OCI-LY3 (cell line): ENCODE measurements around the gene GPC4.
"Not testable (repeated sequence)": the region's sequence is repeated elsewhere in the genome, so short reads cannot be mapped to it uniquely, and the experiment has no call there.

Experiments
- H2AFZ ChIP-seq: fragments of 200-600, 300-600 bp; shearing (Covaris generic); 2 replicates; pipeline ENCODE4 v1.6.0; 2014; ENCODE audit warnings: antibody characterized with exemption, low read depth, low read length
- H3K27ac ChIP-seq: fragments of 200-600, 300-600 bp; sonication (generic); 2 replicates; pipeline ENCODE4 v1.5.1; 2014; ENCODE audit warnings: mild to moderate bottlenecking, low read length, moderate library complexity, mixed read lengths
- H3K27me3 ChIP-seq: fragments of 200-600, 300-600 bp; sonication (generic); 2 replicates; pipeline ENCODE4 v1.6.1; 2014; ENCODE audit warnings: low read depth, low read length, mixed read lengths
- H3K36me3 ChIP-seq: fragments of 200-600, 300-600 bp; sonication (generic); replicated peaks from 2 replicates; pipeline ENCODE3; 2014; ENCODE audit warnings: low read depth, low read length, mixed read lengths
- H3K4me1 ChIP-seq: fragments of 300-600, 200-600 bp; sonication (generic); 2 replicates; pipeline ENCODE4 v1.6.1; 2014; ENCODE audit warnings: low read length, mixed read lengths
- H3K4me2 ChIP-seq: fragments of 200-600, 300-600 bp; sonication (generic); 2 replicates; pipeline ENCODE4 v1.6.1; 2014; ENCODE audit warnings: low read length, mixed read lengths
- H3K4me3 ChIP-seq: fragments of 300-600, 200-600 bp; sonication (generic); 2 replicates; pipeline ENCODE4 v1.5.1; 2014; ENCODE audit warnings: antibody characterized with exemption, mild to moderate bottlenecking, low read length, moderate library complexity
- H3K79me2 ChIP-seq: fragments of 300-600, 200-600 bp; shearing (Covaris generic); 2 replicates; pipeline ENCODE4 v1.6.1; 2014; ENCODE audit warnings: mild to moderate bottlenecking, low read length, mixed read lengths
- H3K9ac ChIP-seq: fragments of 300-600, 200-600 bp; shearing (Covaris generic); 2 replicates; pipeline ENCODE4 v1.6.0; 2014; ENCODE audit warnings: mild to moderate bottlenecking, low read length, moderate library complexity
- H3K9me3 ChIP-seq: fragments of 200-600, 300-600 bp; shearing (Covaris generic); 2 replicates; pipeline ENCODE4 v1.6.1; 2014; ENCODE audit warnings: low read length, mixed read lengths; ENCODE audit not compliant: insufficient read depth
- H4K20me1 ChIP-seq: fragments of 200-600, 300-600 bp; sonication (generic); 2 replicates; pipeline ENCODE4 v1.6.1; 2016; ENCODE audit warnings: low read length, mixed read lengths; ENCODE audit not compliant: insufficient read depth
- EZH2phosphoT487 ChIP-seq: fragments of 200-600 bp; shearing (Covaris generic); IDR thresholded peaks from 2 replicates; pipeline ENCODE4 v1.6.1; 2018; ENCODE audit warnings: antibody characterized with exemption, mixed run types, low read depth
- TF ChIP-seq, protein P1 (sequence below): fragments of 200-600, 300-600 bp; sonication (generic); IDR thresholded peaks from 2 replicates; pipeline ENCODE4 v1.5.1; 2014; ENCODE audit warnings: antibody characterized with exemption, low read length, low read depth

Gene GPC4

DNA sequence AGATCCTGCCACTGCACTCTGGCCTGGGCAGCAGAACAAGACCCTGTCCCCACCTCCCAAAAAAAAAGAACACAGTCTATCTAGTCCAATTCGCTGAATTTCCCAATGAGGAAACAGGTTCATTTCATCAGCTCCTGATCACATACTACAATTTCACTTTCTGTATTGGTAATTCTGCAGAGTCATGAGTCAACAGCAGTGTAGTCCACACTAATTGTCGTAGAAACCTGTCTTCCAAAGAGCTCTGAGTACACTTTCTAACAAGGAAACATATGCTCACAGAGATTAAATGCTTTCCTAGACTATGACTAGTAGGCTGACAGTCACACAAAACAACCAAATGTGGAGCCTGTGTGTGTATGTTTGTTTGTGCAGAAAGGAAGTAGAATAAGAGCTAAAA, 91.9 kb downstream of the GPC4 start:
- no peaks in the 10 kb centered on the region for H4K20me1 ChIP-seq
- H3K4me1 ChIP-seq: no peaks in the 10 kb centered on the region
- TF ChIP-seq EZH2phosphoT487: no peak
- TF ChIP-seq, protein P1, sequence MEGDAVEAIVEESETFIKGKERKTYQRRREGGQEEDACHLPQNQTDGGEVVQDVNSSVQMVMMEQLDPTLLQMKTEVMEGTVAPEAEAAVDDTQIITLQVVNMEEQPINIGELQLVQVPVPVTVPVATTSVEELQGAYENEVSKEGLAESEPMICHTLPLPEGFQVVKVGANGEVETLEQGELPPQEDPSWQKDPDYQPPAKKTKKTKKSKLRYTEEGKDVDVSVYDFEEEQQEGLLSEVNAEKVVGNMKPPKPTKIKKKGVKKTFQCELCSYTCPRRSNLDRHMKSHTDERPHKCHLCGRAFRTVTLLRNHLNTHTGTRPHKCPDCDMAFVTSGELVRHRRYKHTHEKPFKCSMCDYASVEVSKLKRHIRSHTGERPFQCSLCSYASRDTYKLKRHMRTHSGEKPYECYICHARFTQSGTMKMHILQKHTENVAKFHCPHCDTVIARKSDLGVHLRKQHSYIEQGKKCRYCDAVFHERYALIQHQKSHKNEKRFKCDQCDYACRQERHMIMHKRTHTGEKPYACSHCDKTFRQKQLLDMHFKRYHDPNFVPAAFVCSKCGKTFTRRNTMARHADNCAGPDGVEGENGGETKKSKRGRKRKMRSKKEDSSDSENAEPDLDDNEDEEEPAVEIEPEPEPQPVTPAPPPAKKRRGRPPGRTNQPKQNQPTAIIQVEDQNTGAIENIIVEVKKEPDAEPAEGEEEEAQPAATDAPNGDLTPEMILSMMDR: no peak
- no peak overlapping the region for H2AFZ ChIP-seq
- 0 out of 2 replicates have a peak overlapping the region, but pooled peaks have one; percentile 6 for H3K4me2 ChIP-seq
- H3K36me3 ChIP-seq: no peaks in the 10 kb centered on the region
- no peaks in the 10 kb centered on the region for H3K79me2 ChIP-seq
- no peak overlapping the region for H3K27ac ChIP-seq
- no peaks in the 10 kb centered on the region for H3K9me3 ChIP-seq
- no peak overlapping the region for H3K4me3 ChIP-seq
- no peaks in the 10 kb centered on the region for H3K27me3 ChIP-seq
- no peak overlapping the region for H3K9ac ChIP-seq

DNA sequence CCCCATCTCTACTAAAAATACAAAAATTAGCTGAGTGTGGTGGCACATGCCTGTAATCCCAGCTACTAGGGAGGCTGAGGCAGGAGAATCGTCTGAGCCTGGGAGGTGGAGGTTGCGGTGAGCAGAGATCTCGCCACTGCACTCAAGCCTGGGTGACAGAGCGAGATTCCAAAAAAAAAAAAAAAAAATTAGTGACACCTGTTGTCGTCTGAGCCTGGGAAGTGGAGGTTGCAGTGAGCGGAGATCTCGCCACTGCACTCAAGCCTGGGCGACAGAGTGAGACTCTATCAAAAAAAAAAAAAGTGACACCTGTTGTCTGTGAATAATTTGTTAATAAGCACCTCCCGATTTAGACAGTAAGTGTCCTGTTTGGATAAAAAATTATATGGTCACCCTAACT, 93.0 kb downstream of the GPC4 start:
- not testable (repeated sequence) for H3K4me3 ChIP-seq, H3K36me3 ChIP-seq, H3K27ac ChIP-seq, H3K9me3 ChIP-seq, H3K9ac ChIP-seq, H3K27me3 ChIP-seq, H3K4me1 ChIP-seq, H3K4me2 ChIP-seq, H3K79me2 ChIP-seq, H4K20me1 ChIP-seq, H2AFZ ChIP-seq

DNA sequence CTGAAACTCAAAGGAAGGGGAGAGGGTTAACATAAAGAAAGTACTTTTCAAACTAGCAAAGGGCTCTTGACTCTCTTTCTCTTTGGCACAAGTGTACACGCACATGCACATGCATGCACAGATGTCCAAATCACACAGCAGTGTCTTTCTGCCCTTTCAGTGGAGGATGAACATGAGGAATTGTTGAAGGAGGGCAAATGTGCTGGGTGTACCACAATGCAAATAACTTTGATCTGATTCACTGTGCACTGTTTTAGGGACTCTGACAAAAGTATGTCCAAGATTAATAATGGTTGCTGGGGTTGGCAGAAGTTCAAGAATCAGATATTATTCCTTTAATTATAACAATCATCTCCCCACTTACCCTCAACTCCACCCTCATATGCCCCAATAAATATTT, 93.8 kb downstream of the GPC4 start:
- H3K4me2 ChIP-seq: no peak overlapping the region
- no peaks in the 10 kb centered on the region for H3K79me2 ChIP-seq
- H2AFZ ChIP-seq: no peak overlapping the region
- no peak overlapping the region for H3K27ac ChIP-seq
- H4K20me1 ChIP-seq: no peaks in the 10 kb centered on the region
- H3K4me1 ChIP-seq: no peaks in the 10 kb centered on the region
- H3K4me3 ChIP-seq: no peak overlapping the region
- H3K27me3 ChIP-seq: no peaks in the 10 kb centered on the region
- H3K36me3 ChIP-seq: no peaks in the 10 kb centered on the region
- H3K9ac ChIP-seq: no peak overlapping the region
- no peak for TF ChIP-seq EZH2phosphoT487
- TF ChIP-seq, protein P1: no peak
- no peaks in the 10 kb centered on the region for H3K9me3 ChIP-seq

DNA sequence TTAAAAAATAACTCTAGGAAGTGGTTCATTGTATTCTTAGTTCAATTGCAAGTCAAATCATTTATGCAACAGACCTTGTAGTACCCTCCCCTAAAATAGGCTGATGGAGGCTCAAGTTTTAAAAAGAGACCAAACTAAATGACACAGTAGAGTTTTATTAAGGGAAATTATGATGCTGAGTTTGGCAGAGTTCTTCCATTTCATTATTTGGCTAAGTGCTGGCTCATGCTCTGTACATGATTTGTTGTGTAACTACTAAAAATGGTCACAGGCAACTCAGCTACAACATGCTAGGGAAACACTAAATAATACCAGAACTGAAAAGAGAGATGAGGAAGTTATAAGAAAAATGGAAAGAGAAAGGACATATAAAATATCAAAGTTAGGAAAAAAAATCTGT, 101.0 kb downstream of the GPC4 start:
- H4K20me1 ChIP-seq: no peaks in the 10 kb centered on the region
- H3K36me3 ChIP-seq: no peaks in the 10 kb centered on the region
- no peak overlapping the region for H2AFZ ChIP-seq
- H3K9ac ChIP-seq: no peak overlapping the region
- H3K4me1 ChIP-seq: peaks cover 3% of the 10 kb centered on the region; the same call in 1 of the 2 replicates
- no peak overlapping the region for H3K4me2 ChIP-seq
- 0 out of 2 replicates have a peak, but pooled peaks cover 7% of the 10 kb centered on the region for H3K27me3 ChIP-seq
- TF ChIP-seq, protein P1: no peak
- TF ChIP-seq EZH2phosphoT487: no peak
- no peak overlapping the region for H3K27ac ChIP-seq
- no peaks in the 10 kb centered on the region for H3K79me2 ChIP-seq
- H3K4me3 ChIP-seq: no peak overlapping the region
- H3K9me3 ChIP-seq: no peaks in the 10 kb centered on the region

DNA sequence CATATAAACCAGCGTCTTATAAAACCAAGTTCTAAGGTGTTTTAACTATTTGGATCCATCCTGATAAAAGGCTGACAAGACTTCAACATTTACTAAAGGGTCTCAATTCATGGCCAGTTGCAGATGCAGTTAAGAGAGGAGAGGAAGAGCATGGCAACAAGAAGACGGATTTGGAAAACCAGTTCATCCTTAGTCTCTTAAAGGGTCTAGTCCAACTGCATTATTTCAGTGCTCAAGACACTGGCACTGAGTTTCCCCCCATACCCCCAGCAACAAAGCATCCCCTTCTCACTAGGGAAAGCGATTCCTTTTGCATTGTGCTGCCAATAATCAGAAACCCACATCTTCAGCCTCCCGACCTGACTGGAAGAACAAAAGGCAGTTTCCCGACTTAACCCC, 106.8 kb downstream of the GPC4 start:
- H2AFZ ChIP-seq: no peak overlapping the region
- no peak overlapping the region for H3K9ac ChIP-seq
- 0 out of 2 replicates have a peak, but pooled peaks cover 7% of the 10 kb centered on the region for H3K27me3 ChIP-seq
- no peaks in the 10 kb centered on the region for H3K4me1 ChIP-seq
- H3K9me3 ChIP-seq: no peaks in the 10 kb centered on the region
- H4K20me1 ChIP-seq: no peaks in the 10 kb centered on the region
- TF ChIP-seq, protein P1: no peak
- TF ChIP-seq EZH2phosphoT487: no peak
- H3K4me3 ChIP-seq: no peak overlapping the region
- no peak overlapping the region for H3K4me2 ChIP-seq
- no peaks in the 10 kb centered on the region for H3K79me2 ChIP-seq
- H3K36me3 ChIP-seq: no peaks in the 10 kb centered on the region
- no peak overlapping the region for H3K27ac ChIP-seq
